Body of pancreas (tissue), 4 donors: ENCODE results near the gene ADPRHL1. TPM values are rescaled to one million over a fixed set of nuclear protein-coding genes. Genes with fewer than 3 reads are reported as not detected.

ENCODE experiments used
- ATAC-seq: fragments of 150-250 bp; one replicate; pipeline ENCODE4 v1.9.1; 2016
- DNase-seq, 4 donors: peaks; one replicate each; pipeline ENCODE4 v3.0.0-alpha.2; 2019
- H3K27ac ChIP-seq, 4 donors: fragments of 200-600 bp; sonication (generic); 1 replicate in 3 of 4; 2 replicates in 1 of 4; pipeline versions ENCODE4 v1.5.1 to v1.6.1; 2016 to 2019; ENCODE audit warnings: mild to moderate bottlenecking in 1 of 4, mixed read lengths in 1 of 4, moderate library complexity in 1 of 4
- H3K27me3 ChIP-seq, 2 donors: fragments of 200-600 bp; sonication (generic); one replicate each; pipeline ENCODE4 v1.6.0; 2016; ENCODE audit warnings: mild to moderate bottlenecking in 1 of 2
- H3K36me3 ChIP-seq, 2 donors: fragments of 200-600 bp; sonication (generic); replicated peaks in 1 of 2; 2 replicates each; pipeline ENCODE4 v1.5.1; 2016; ENCODE audit warnings: low read depth in 2 of 2; ENCODE audit not compliant: insufficient read depth in 1 of 2
- H3K4me1 ChIP-seq: fragments of 200-600 bp; sonication (generic); one replicate; pipeline ENCODE4 v1.6.0; 2016
- H3K4me3 ChIP-seq, 2 donors: fragments of 200-600 bp; sonication (generic); 1 replicate in 1 of 2; 2 replicates in 1 of 2; pipeline ENCODE4 v1.5.1; 2016 to 2019
- H3K9me3 ChIP-seq, 3 donors: fragments of 200-600 bp; sonication (generic); 1 replicate in 2 of 3; 2 replicates in 1 of 3; pipeline ENCODE4 v1.5.1; 2016
- CTCF ChIP-seq, 7 experiments: fragments of 450-650 bp in 4 of 7; fragments of 200-600 bp in 3 of 7; sonication (generic) in 3 of 7; IDR thresholded peaks; one replicate each; pipeline ENCODE4 v1.5.1; 2016 to 2019; ENCODE audit warnings: antibody characterized with exemption in 7 of 7
- POLR2A ChIP-seq, 3 donors: fragments of 450-650 bp; IDR thresholded peaks; one replicate each; pipeline ENCODE4 v1.6.1; 2016; ENCODE audit warnings: antibody characterized with exemption in 3 of 3, mild to moderate bottlenecking in 2 of 3
- WGBS, 2 donors: methylation state at CpG; one replicate each; pipeline ENCODE4 v1.1.5; 2017; 5-methylcytosine and 5-hydroxymethylcytosine counted together
- intact Hi-C: fragments of 100-400 bp; cut with DNase I; formaldehyde crosslinking; loops from one replicate; pipeline ENCODE4 v1.15.1; 2023
- total RNA-seq, 2 donors: library from RNA; depleted of rRNA; stranded (reverse); fragments of >200 nt; gene quantifications; one replicate each; pipeline ENCODE4 v1.1.0, GENCODE V29; 2016

Gene ADPRHL1
- total RNA-seq, 2 donors from 2014 or later = 6.0 to 15.8 TPM

GRCh38 chr13:113418722-113419049 lies 34.6 kb downstream of the ADPRHL1 start:
- WGBS, 2 donors = 83 to 86% methylated on average over 1 of the region's 1 CpG
- no peaks in the 10 kb centered on the region for H3K9me3 ChIP-seq
- H3K4me1 ChIP-seq = no peaks in the 10 kb centered on the region
- H3K27me3 ChIP-seq = no peaks in the 10 kb centered on the region
- intact Hi-C loops = no loop called here
- ATAC-seq (no peak), DNase-seq (no peak)
- H3K27ac ChIP-seq = no peak overlapping the region
- no peaks in the 10 kb centered on the region for H3K36me3 ChIP-seq
- no peak overlapping the region for H3K4me3 ChIP-seq
- TF ChIP-seq POLR2A (IDR thresholded peaks at IDR 0.05) (no peak), CTCF (IDR thresholded peaks at IDR 0.05) (no peak)

GRCh38 chr13:113417836-113418721 lies 35.2 kb downstream of the ADPRHL1 start:
- DNase-seq (no peak), ATAC-seq (no peak)
- Histone ChIP-seq H3K27me3 (no peaks in the 10 kb centered on the region), H3K4me3 (no peak overlapping the region), H3K9me3 (no peaks in the 10 kb centered on the region), H3K36me3 (no peaks in the 10 kb centered on the region), H3K27ac (no peak overlapping the region), H3K4me1 (no peaks in the 10 kb centered on the region)
- WGBS, 2 donors = 68 to 79% methylated on average over 16 of the region's 16 CpGs
- TF ChIP-seq CTCF (IDR thresholded peaks at IDR 0.05) (no peak), POLR2A (IDR thresholded peaks at IDR 0.05) (no peak)
- intact Hi-C loops = no loop called here

DNA sequence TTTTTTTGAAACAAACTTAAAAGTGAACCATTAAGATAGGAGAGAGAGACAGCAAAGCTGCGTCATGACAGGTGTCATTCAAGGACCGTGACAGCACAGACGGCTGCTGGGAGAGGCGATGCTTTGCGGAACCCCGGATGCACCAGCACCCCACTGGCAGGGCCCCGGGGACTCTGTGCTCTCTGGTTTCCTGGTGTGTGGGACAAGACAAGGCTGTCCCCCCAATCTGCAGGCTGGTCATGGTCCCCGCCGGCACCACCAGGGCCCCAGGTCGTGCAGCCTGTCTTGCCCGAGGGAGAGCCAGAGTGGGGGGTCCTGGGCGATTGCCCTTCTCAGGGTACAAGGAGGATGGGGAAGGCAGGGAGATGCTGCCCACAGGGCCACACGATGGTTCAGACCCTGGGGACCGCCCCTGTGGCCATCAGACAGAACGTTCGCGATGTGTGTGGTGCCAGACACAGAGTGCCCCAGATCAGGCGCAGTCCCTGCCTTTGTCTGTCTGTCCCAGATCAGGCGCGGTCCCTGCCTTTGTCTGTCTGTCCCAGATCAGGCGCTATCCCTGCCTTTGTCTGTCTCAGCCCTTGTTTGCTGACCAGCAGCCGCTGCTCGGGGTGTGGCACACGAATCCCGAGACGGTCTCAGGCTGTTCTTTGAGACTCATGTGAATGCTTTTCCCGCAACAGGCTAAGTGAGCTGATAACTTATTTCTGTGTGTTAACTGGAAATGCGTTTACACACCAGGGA lies 36.1 kb downstream of the ADPRHL1 start:
- WGBS, 2 donors = 62 to 77% methylated on average over 7 to 28 of the region's 28 CpGs
- Histone ChIP-seq H3K9me3 (no peaks in the 10 kb centered on the region), H3K27ac (no peak overlapping the region), H3K4me1 (no peaks in the 10 kb centered on the region), H3K4me3 (no peak overlapping the region), H3K36me3 (no peaks in the 10 kb centered on the region), H3K27me3 (no peaks in the 10 kb centered on the region)
- DNase-seq (no peak), ATAC-seq (no peak)
- intact Hi-C loops = no loop called here
- no peak for TF ChIP-seq POLR2A (IDR thresholded peaks at IDR 0.05)
- TF ChIP-seq CTCF (IDR thresholded peaks at IDR 0.05) = no peak

- DNase-seq = no peak
- WGBS, 2 donors = 67 to 72% methylated on average over 8 of the region's 8 CpGs
- no peaks in the 10 kb centered on the region for H3K36me3 ChIP-seq
- no peak overlapping the region for H3K27ac ChIP-seq
- TF ChIP-seq CTCF (IDR thresholded peaks at IDR 0.05) = no peak
- no peak for TF ChIP-seq POLR2A (IDR thresholded peaks at IDR 0.05)
- ATAC-seq = no peak
- no peaks in the 10 kb centered on the region for H3K27me3 ChIP-seq
- no peak overlapping the region for H3K4me3 ChIP-seq
- H3K4me1 ChIP-seq = no peaks in the 10 kb centered on the region
- no peaks in the 10 kb centered on the region for H3K9me3 ChIP-seq
- intact Hi-C loops = no loop called here
Measured at GRCh38 chr13:113415825-113416224, 37.5 kb downstream of the ADPRHL1 start.
